Uterus (tissue), 2 donors: ENCODE results near the gene IQSEC3.

ENCODE experiments used
- POLR2A ChIP-seq, 2 donors: fragments of 450-650 bp; IDR thresholded peaks; one replicate each; pipeline ENCODE4 v1.6.1; 2016; ENCODE audit warnings: antibody characterized with exemption in 2 of 2, mild to moderate bottlenecking in 1 of 2, moderate library complexity in 1 of 2
- TF ChIP-seq, protein P1 (sequence below), 4 experiments: fragments of 200-600 bp in 2 of 4; fragments of 450-650 bp in 2 of 4; sonication (generic) in 2 of 4; IDR thresholded peaks; one replicate each; pipeline ENCODE4 v1.5.1; 2016 to 2019; ENCODE audit warnings: antibody characterized with exemption in 4 of 4, mild to moderate bottlenecking in 2 of 4, moderate library complexity in 1 of 4

DNA sequence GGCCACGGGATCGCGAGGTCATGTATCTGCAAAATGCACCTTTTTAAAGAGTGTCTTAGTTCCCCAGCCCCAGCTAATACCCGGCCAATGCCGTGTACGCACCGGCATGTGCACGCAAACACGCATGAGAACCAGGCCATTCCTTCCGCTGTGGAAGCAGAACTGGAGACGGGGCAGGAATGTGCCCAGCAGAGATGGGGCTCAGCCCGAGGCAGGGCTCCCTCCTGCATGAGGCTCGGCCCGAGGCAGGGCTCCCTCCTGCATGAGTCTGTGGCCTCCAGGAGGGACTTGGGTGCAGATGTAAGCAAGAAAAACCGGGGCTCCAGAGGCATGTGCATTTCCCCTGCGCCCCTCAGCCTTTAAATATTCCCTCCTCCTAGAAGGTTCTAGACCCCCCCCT, 109.2 kb downstream of the IQSEC3 start:
- TF ChIP-seq, protein P1, sequence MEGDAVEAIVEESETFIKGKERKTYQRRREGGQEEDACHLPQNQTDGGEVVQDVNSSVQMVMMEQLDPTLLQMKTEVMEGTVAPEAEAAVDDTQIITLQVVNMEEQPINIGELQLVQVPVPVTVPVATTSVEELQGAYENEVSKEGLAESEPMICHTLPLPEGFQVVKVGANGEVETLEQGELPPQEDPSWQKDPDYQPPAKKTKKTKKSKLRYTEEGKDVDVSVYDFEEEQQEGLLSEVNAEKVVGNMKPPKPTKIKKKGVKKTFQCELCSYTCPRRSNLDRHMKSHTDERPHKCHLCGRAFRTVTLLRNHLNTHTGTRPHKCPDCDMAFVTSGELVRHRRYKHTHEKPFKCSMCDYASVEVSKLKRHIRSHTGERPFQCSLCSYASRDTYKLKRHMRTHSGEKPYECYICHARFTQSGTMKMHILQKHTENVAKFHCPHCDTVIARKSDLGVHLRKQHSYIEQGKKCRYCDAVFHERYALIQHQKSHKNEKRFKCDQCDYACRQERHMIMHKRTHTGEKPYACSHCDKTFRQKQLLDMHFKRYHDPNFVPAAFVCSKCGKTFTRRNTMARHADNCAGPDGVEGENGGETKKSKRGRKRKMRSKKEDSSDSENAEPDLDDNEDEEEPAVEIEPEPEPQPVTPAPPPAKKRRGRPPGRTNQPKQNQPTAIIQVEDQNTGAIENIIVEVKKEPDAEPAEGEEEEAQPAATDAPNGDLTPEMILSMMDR (IDR thresholded peaks at IDR 0.05): no peak
- no peak for TF ChIP-seq POLR2A (IDR thresholded peaks at IDR 0.05)
